NOMO-1 treated with DMSO at 0.1 percent for 48 hours (cell line): Measurements from ENCODE around the gene C2CD5.

Experiments
- DNase-seq: peaks from one replicate; lab custom pipeline; 2025; ENCODE audit not compliant: unreplicated experiment; lab: John Stamatoyannopoulos, UW

C2CD5 gene, protein sequence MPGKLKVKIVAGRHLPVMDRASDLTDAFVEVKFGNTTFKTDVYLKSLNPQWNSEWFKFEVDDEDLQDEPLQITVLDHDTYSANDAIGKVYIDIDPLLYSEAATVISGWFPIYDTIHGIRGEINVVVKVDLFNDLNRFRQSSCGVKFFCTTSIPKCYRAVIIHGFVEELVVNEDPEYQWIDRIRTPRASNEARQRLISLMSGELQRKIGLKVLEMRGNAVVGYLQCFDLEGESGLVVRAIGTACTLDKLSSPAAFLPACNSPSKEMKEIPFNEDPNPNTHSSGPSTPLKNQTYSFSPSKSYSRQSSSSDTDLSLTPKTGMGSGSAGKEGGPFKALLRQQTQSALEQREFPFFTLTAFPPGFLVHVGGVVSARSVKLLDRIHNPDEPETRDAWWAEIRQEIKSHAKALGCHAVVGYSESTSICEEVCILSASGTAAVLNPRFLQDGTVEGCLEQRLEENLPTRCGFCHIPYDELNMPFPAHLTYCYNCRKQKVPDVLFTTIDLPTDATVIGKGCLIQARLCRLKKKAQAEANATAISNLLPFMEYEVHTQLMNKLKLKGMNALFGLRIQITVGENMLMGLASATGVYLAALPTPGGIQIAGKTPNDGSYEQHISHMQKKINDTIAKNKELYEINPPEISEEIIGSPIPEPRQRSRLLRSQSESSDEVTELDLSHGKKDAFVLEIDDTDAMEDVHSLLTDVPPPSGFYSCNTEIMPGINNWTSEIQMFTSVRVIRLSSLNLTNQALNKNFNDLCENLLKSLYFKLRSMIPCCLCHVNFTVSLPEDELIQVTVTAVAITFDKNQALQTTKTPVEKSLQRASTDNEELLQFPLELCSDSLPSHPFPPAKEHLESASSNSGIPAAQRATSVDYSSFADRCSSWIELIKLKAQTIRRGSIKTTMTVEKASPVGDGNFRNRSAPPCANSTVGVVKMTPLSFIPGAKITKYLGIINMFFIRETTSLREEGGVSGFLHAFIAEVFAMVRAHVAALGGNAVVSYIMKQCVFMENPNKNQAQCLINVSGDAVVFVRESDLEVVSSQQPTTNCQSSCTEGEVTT

DNA sequence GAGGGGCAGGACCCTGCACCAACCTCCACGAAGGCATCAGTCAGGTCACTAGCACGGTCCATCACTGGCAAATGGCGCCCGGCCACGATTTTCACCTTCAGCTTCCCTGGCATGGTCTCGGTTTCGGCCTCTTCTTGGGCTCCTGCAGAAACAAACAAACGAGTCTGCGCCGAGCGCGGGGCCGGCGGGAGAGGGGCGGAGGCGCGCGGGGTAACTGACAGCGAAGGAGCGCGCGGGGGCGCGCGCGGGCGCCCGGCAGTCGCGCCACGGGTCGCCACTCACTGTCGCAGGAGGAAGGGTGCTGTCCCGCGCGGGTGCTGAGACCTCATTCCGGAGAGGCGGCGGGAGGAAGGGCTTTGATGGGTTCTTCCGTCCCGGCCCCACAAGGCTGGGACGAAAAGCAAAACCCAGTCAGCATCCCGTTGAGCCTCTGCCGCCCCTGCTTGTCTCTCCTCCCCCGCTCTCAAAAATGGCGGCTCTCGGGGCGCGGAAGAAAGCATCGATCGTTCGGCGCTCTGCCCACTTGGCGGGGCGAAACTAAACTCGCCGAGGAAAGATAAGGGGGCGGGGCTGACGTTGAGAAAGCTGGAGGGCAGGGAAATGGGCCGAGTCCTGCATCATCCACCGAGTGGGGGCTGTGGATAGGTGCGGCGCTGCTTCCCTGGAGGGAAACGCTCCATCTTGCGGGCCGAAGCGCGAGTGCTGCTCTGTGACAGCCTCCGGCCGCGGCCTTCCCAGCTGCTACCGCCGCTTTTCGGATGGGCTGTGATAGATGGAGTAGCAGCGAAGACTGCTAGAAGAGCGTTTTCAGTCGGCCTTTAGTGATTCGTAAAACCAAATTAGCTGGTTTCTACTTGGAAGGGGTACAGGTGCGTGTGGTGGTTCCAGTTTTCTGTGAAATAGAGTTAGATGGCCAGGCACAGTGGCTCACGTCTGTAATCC, at the start of gene C2CD5:
Gene C2CD5, minus strand, starts transcription at position 505 of the 942 bp plus-strand sequence. Its CDS starts 392 bp downstream, at position 113.
- DNase-seq = peak; percentile 96

DNA sequence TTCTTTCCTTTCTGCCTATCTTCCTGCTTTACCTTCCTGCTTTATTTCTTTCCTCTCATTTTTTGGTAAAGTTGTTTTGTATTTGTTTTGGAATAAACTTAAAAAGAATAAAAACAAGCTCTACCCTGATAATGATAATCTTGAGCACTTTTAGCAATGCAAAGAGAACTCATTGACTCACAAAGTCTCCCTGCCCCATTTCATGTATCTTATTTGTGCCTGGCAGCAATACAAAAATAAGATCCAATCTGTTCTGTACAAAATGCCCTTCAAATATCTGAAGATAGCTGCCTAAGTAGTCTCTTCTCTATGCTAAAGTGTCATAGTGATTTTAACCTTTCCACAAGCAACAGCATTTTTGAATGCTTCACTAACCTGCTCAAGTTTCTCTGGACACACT, 49.5 kb upstream of the C2CD5 start:
- DNase-seq = no peak

DNA sequence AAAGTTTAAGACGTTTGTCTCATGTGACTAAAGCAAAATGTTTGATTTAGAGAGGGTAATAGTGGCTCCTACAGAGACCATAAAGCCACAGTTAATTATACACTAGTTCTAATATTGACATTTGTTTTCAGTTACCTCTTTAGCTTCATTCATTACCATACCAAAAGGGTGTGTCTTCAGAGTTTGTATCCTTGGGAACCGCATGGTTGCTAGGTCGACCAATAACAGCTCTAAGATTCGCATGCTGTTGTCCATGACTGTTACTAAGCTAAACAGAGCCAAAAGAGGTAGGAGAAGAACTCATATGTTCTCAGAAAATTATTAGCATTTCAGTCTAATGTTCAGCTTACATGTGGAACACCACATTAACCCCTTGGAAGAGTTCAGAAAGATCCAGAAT, 44.5 kb upstream of the C2CD5 start:
- DNase-seq = no peak

DNA sequence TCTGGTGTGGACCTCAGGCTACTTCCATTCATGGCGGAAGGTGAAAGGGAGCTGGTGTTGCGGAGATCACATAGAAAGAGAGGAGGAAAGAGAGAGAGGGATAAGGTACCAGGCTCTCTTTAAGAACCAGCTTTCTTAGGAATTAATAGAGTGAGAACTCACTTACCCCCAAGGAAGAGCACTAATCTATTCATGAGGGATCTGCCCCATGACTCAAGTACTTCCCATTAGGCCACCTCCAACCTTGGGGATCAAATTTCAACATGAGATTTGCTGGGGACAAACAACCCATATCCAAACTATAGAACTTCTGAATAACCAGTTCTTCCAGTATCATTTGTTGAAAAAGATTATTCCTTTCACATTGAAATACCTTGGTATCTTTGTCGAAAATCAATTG, 34.0 kb upstream of the C2CD5 start:
- no peak for DNase-seq

DNA sequence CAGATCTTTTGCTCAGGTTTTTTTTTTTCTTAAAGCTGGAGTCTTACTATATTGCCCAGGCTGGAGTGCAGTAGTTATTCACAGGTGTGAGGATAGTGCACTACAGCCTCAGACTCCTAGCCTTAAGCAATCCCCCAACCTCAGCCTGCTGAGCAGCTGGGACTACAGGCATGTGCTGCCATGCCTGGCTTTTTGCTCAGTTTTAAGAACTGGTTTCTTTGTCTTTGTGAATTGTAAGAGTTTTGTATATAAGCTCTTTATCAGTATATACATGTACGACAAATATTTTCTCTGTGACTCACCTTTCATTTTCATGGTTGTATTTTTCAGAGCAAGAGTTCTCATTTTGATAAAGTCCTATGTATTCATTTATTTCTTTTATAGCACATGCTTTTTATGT, 33.3 kb upstream of the C2CD5 start:
- no peak for DNase-seq

DNA sequence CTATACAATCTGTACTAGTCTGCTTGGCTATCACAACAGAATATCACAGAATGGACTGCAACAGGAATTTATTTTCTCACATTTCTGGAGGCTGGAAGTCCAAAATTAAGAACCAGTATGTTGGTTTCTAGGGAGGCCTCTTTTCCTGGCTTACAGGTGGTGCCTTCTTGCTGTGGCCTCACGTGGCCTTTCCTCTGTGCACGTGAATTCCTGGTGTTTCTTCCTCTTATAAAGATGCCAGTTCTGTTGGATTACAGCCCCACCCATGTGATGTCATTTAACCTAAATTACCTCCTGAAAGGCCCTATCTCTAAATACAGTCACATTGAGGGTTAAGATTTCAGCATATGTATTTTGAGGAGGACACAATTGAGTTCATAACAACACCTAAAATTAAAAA, 32.1 kb upstream of the C2CD5 start:
- DNase-seq = no peak

DNA sequence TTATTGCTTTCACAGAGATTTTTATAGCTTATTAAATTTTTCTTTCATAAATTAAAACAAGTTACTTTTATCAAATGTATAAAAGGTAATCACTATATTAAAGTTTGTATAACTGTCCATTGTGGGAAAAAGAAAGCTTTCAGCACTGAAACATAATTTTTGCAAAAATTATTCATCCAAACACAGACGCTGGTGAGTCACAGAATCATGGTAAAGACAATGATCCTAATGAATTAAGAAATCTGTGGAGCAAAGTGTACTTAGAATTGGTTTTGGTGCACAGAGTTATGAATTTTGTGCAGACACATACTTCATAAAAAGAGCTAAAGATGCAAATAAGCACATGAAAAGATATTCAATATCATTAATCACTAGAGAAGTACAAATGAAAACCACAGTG, 31.7 kb upstream of the C2CD5 start:
- no peak for DNase-seq

DNA sequence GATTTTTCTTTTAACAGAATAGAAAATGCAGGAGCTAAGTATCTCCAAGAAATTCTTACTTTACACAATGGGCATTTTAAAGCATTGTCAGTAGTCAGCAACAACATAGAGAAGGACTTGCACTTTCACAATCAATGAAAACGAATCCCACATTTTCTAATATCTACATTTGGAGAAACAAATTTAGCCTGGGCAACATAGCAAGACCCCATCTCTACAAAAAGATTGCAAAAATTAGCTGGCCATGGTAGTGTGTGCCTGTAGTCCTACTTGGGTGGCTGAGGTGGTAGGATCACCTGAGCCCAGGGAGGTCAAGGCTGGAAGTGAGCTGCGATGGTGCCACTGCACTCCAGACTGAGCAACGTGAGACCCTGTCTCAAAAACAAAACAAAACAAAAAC, 30.6 kb upstream of the C2CD5 start:
- DNase-seq = no peak

DNA sequence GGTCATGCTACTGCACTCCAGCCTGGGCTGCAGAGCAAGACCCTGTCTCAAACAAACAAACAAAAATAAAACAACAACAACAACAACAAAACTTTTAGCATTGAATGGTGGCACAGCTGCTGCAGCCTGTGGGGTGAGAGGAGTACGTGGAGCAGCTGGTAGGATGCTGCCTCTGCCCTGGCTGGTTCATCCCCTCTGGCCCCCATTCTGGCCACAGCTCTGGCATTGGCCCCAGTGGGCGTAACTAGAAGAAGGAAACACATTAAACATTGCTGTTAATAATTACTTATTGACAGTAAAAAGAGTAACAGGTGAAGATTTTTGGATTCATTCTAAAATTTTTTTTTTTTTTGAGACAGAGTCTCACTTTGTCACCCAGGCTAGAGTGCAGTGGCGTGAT, 28.8 kb upstream of the C2CD5 start:
- no peak for DNase-seq

DNA sequence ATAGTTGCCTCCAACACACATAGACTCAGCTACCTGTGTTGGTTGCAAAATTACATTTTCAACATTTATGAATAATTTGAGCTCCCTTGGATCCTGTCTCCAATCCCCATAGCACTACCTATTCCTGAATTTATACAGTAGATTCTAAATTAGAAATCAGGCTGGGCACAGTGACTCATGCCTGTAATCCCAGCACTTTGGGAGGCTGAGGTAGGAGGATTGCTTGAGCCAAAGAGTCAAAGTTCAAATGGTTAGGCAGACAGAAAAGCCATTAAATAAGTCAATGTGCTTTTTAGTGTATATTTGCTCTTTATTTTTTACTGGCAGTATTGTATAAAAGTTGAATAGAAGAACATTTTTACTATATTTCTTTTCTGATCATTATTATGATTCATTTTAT, 24.9 kb upstream of the C2CD5 start:
- no peak for DNase-seq

DNA sequence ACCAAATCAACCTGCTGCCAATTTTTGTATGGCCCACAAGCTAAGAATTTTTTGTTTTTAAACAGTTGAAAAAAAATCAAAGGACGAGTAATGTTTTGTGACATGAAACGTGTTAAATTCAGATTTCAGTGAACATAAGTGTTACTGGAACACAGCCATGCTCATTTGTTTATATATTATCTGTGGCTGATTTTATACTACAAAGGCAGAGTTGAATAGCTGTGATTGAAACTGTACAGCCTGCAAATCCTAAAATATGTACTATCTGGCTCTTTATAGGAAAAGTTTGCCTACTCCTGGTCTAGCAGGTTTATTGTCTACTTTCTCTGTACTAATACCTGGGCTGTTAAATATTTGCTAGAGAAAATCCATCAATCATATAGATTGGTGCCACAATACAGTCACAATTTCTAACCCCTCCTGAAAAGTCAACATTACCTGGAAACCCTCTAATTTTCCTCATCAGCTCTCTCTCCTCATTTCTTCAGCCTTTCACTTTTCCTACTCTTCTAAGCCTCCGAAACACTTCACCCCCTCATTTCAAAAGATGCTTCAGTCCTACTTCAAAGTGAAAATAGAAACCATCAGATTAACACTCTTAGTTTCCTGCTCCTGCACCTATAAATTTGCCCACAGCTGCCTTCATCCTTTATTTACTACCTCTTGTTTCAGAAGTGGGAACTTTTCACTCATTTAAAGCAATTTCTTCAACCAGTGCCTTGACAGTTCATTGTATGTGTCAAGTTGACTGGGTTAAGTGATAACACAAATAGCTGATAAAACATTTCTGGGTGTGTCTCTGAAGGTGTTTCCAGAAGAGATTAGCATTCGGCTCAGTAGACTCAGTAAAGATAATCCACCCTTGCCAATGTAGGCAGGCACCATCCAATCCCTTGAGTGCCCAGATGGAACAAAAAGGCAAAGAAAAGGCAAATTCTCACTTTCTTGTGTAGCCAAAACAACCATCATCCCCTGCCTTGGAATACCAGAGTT, 18.0 kb upstream of the C2CD5 start:
- no peak for DNase-seq

DNA sequence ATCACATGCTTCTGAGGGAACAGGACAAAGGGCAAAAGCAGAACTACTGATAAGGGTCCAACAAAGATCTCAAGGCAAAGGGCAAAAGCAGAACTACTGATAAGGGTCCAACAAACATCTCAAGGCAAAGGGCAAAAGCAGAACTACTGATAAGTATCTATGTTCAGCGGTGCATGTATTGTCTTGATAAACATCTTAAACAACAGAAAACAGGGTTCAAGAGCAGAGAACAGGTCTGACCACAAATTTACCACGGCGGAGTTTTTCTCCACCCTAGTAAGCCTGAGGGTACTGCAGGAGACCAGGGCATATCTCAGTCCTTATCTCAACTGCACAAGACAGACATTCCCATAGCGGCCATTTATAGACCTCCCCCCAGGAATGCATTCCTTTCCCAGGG, 10.4 kb upstream of the C2CD5 start:
- peak; percentile 8 for DNase-seq

DNA sequence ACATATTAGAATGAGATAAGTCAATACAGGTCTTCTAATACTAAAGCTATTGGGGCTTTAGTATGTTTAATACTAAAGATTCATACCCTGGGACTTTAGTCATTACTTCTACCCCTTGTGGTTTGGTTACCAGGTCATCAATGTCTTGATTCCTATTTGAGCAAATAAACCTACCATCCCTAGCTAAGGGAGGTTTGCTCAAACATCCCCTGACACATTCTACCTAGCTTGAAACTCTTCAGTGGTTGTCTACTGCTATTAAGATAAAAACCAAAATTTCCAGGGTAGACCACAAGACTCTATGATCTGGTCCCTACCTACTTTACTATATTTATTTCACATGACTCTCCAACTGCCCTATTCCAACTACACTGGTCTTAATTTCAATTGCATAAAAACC, 7.3 kb upstream of the C2CD5 start:
- DNase-seq = no peak

DNA sequence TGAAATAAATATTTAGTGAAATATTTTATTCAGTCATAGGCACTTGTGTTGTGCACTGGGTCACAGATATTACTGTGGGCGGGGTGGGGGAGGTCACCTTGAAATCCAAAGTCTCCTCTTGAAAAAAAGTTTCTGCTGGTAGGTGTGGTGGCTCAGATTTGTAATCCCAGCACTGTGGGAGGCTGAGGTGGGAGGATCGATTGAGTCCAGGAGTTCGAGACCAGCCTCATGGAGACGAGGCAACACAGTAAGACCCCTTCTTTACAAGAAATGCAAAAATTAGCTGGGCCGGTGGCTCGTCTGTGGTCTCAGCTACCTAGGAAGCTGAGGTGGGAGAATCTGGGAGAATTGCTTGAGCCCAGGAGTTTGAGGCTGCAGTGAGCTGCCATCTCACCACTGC, 913 bp upstream of the C2CD5 start:
- no peak for DNase-seq

DNA sequence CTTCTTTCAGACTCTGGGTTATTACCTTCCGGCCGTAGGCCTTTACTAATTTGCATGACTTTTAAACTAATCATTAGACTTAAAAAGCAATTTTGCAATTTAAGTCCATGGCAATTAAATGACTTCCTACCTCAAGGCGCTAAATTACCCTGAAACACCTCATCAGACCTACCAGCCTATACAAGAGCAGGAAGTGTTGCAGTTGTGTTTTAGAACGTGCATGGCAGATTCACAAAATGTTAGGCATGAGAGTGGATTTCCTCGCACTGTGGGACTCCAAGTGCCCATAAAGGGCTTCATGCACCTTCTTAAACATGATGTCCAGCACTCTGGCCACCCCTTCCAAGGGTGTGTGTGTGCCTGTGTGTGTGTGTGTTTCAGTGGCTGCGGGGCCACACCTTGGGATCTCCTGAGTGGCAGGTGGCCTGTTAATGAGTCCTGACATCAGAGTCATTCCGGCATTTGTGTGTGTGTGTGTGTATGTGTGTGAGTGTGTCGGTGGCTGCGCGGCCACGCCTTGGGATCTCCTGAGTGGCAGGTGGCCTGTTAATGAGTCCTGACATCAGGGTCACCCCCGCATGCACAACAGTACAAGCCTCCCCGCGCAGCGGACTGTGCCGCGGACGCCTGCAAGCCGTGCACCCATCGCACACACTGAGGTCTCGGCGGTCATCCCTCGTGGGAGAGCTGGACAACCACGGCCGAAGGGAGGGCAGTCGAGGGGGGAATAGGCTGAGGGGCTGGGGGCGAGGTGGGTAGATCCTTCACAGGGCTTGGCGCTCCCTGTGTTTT, 900 bp downstream of the C2CD5 start:
- DNase-seq = peak; percentile 36

DNA sequence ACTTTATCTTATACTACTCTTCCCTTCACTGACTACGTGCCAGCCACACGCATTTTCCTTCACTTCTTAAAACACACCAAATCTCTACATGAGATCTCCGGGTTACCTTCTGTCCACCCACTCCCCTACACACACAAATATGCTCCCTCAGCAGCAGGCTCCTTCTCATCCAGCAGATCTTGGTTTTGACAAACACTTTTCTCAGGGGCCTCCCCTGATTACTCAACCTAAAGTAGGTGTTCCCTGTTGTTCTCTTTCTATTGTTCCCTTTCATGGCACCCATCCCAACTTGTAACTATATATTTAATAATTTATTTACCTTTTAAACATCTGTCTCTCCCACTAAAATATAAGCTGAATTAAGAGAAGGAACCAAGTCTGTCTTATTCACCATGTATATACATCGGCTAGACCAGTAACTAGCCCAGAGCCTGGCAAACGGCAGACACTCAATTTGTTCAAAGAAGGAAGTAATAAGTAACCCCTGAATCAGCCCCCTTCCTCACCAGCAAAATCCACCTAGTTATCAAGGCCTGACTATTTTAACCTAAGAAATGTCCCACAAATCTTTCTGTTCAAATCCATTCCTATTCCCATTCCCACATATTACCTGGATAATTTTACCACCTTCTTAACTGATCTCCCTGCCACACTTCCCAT, 2.7 kb downstream of the C2CD5 start:
- DNase-seq = peak; percentile 56

DNA sequence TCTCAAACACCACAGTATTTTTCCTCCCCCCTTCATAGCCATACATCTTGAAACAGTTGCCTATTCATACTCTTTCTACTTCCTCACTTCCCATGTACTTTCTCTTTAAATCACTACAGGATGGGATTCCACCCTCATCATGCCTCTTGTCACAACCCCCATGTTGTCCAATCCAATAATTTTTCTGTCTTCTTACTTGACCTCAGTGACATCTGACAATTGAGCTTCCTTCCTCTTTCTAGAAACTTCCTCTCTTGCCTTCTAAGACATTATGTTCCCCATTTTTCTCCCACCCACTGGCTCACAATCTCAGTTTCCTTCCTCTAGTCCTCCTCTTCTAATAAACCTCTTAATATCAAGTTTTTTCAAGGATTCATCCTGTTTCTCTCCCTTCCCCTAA, 5.3 kb downstream of the C2CD5 start:
- DNase-seq = peak; percentile 98

DNA sequence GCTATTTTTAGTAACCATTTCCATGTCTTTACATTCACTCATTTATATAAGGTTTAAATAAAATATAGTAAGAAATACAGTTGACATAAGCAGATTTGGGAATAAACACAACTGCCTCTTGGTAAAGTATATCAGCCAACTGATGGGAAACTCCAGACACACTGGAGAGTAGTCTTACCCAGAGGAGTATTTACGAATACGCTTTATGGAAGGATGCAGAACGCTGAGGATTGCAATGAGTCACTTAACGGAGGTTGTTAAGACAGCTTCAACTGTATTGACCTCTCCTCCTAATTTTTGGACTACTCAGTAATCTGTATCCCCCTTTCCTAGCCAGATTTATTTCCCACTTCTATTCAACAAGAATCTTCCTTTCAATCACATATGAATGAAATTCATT, 6.0 kb downstream of the C2CD5 start:
- DNase-seq = no peak
